ENCODE data around the gene GPS1. TPM values are rescaled to one million over a fixed set of nuclear protein-coding genes. Genes with fewer than 3 reads are reported as not detected.

The GPS1 gene
- total and polyA plus RNA-seq, 9 of the 15 experiments (the other 6 are each of a cell fraction or from before 2014, with no cell fraction given), result 3.1 to 167 (median 69.9) TPM

- TF ChIP-seq ZBTB11 (CRISPR knock-in tag; IDR thresholded peaks at IDR 0.05), result no peak; a peak in 1 of 6 replicates
- TF ChIP-seq E2F6 (IDR thresholded peaks at IDR 0.05; ENCODE audit: borderline replicate concordance in 1 of 2, extremely low read depth in 1 of 2, insufficient read depth in 1 of 2, insufficient read length in 1 of 2, low read depth in 1 of 2, low read length in 1 of 2, poor library complexity in 1 of 2, severe bottlenecking in 1 of 2), result peak; percentile 39 to 55
- no peak for TF ChIP-seq ZFP30 (CRISPR knock-in tag; IDR thresholded peaks at IDR 0.05; ENCODE audit: borderline replicate concordance)
- TF ChIP-seq ZKSCAN8 (CRISPR knock-in tag; IDR thresholded peaks at IDR 0.05), result no peak
- no peak for TF ChIP-seq ZNF507 (tag; conservative IDR thresholded peaks at IDR 0.05)
- TF ChIP-seq CTCFL (IDR thresholded peaks at IDR 0.05; ENCODE audit: borderline replicate concordance, insufficient read depth, low read depth, low read length, poor library complexity, severe bottlenecking), result no peak
- TF ChIP-seq ZNF133 (CRISPR knock-in tag; IDR thresholded peaks at IDR 0.05), result no peak
- no peak for TF ChIP-seq E2F4 (CRISPR knock-in tag; IDR thresholded peaks at IDR 0.05; ENCODE audit: low read depth)
- TF ChIP-seq ZNF644 (tag; IDR thresholded peaks at IDR 0.05; ENCODE audit: low read depth), result no peak
These were observed 19.6 kb upstream of the GPS1 start (continued) for GRCh38 chr17:82031885-82032627.

Data from K562 (cell line).